HAP-1 (cell line): ENCODE data around the gene MBNL1.

Experiments used
- DNase-seq, 2 experiments: peaks; one replicate each; pipeline ENCODE4 v3.0.0-alpha.2; 2016 to 2020; ENCODE audit warnings: low spot score in 2 of 2
- H3K27me3 ChIP-seq: fragments of 250-450 bp; sonication (Bioruptor Pico); 2 replicates; pipeline ENCODE4 v1.5.1; 2020; ENCODE audit warnings: low read depth, mild to moderate bottlenecking, moderate library complexity
- H3K36me3 ChIP-seq: fragments of 250-450 bp; sonication (Bioruptor Pico); replicated peaks from 2 replicates; pipeline ENCODE4 v1.5.1; 2020; ENCODE audit warnings: mild to moderate bottlenecking
- H3K4me1 ChIP-seq: fragments of 250-450 bp; sonication (Bioruptor Pico); 2 replicates; pipeline ENCODE4 v1.5.1; 2020; ENCODE audit warnings: mild to moderate bottlenecking
- H3K4me3 ChIP-seq: fragments of 250-450 bp; sonication (Bioruptor Pico); 2 replicates; pipeline ENCODE4 v1.5.1; 2020; ENCODE audit warnings: mild to moderate bottlenecking, moderate library complexity
- H3K9me3 ChIP-seq: fragments of 250-450 bp; sonication (Bioruptor Pico); 2 replicates; pipeline ENCODE4 v1.5.1; 2020; ENCODE audit warnings: mild to moderate bottlenecking, moderate library complexity
- in situ Hi-C: fragments of 300-500 bp; cut with MboI; formaldehyde crosslinking; loops from 3 replicates; pipeline ENCODE4 v1.14.3; 2020; ENCODE audit warnings: low sequenced_read_pairs, inconsistent platforms, mixed read lengths

The MBNL1 gene

DNA sequence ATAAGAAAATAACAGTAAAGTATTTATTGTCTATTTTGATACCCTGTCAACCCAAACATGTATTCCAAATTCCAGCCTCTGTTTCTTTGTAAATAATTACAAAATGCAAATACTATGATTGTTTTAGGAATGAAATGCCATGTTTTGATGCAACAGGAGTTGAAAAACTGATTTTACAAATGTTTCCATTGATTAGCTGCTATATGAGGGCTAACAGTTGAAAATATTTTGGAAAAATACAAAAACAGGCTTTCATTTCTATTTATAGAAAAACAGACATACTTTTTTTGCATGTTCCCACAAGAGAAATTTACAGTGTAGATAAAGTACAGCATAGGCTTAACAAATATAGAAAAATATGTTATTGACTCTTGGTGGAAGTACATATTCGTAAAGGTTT is 20.0 kb downstream of the MBNL1 start:
- DNase-seq, result no peak
- Histone ChIP-seq H3K9me3 (no peaks in the 10 kb centered on the region), H3K27me3 (no peaks in the 10 kb centered on the region), H3K4me3 (no peak overlapping the region), H3K36me3 (no peaks in the 10 kb centered on the region), H3K4me1 (no peaks in the 10 kb centered on the region)
- in situ Hi-C loops, result no loop called here

DNA sequence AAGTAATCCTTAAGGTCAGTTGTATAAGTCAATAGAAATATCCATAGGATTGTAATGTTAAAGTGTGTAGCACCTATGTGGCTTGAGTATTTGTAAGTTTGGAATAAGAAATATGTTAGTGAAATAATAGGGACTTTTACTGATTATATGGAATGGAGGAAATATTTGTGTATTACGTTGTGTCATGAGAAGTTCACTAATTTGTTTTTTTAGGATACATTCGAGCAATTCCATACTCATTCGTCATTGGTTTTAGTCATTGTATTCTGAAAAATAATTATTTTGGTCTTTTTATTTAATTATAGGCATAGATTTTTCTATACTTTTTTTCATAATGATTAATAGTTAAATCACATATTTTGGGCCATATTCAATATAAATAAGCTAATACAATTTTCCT is 21.0 kb downstream of the MBNL1 start:
- H3K36me3 ChIP-seq, result no peaks in the 10 kb centered on the region

DNA sequence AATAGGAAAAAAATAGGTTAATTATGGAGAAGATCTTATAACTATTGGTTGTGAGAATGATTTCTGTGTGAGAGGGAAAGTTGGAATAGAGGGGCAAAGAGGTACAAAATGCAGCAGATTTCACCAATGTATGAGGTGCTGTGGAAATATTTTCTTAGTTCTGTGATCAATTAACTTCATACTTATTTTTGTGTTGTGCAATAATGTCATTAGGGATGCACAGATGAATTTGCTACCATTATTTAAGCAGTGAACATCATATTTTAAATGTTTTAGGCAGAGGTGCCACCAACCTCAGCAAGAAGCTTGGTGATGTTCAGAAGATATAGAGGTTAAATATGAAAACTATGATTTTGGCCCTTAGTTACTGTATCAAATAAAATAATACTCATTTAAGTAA is 21.6 kb downstream of the MBNL1 start:
- H3K9me3 ChIP-seq, result no peaks in the 10 kb centered on the region
- H3K4me3 ChIP-seq, result no peak overlapping the region
- no peaks in the 10 kb centered on the region for H3K4me1 ChIP-seq
- in situ Hi-C loops, result no loop called here
- no peaks in the 10 kb centered on the region for H3K36me3 ChIP-seq
- DNase-seq, result no peak
- no peaks in the 10 kb centered on the region for H3K27me3 ChIP-seq

More for the DNA sequence above, 21.0 kb downstream of the MBNL1 start:
- no peak for DNase-seq
- in situ Hi-C loops, result no loop called here
- no peak overlapping the region for H3K4me3 ChIP-seq
- no peaks in the 10 kb centered on the region for H3K4me1 ChIP-seq
- H3K9me3 ChIP-seq, result no peaks in the 10 kb centered on the region
- H3K27me3 ChIP-seq, result no peaks in the 10 kb centered on the region

DNA sequence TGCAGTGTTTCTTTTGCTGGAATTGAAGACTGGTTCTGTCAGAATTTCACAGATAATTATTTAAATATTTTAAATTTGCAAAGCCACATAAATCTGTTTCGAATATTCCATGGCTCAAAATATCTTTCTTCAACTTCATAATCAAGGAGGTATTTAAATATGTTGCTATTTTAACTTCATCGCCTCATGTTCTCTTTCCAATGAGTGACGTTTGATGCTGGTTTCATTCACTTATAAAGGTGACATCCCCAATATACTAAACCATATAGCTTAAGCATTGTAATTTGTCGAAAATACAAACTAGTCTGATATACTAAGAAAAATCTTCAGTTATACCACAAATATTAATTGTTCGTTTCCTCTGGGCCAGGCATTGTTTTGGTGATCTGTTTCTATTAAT is 22.5 kb downstream of the MBNL1 start:
- Histone ChIP-seq H3K9me3 (no peaks in the 10 kb centered on the region), H3K27me3 (no peaks in the 10 kb centered on the region), H3K4me1 (no peaks in the 10 kb centered on the region), H3K36me3 (no peaks in the 10 kb centered on the region), H3K4me3 (no peak overlapping the region)
- no peak for DNase-seq
- in situ Hi-C loops, result no loop called here

DNA sequence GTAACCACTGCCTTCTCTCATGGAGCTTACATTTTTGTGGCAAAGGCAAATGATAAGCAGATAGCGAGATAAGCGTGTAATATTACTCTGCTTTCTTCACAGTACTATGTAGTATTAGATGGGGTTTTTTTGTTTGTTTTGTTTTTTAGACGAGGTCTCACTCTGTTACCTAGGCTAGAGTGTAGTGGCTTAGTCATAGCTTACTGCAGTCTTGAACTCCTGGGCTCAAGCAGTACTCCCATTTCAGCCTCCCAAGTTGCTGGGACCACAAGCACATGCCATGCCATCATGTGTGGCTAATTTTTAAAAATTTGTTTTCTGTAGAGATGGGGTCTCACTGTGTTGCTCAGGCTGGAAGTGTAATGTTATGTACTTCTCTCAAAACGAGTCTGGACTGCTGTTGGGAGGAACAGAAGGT is 22.9 kb downstream of the MBNL1 start:
- Histone ChIP-seq H3K27me3 (no peaks in the 10 kb centered on the region), H3K4me3 (no peak overlapping the region), H3K9me3 (no peaks in the 10 kb centered on the region), H3K36me3 (no peaks in the 10 kb centered on the region), H3K4me1 (no peaks in the 10 kb centered on the region)
- no peak for DNase-seq
- in situ Hi-C loops, result no loop called here

DNA sequence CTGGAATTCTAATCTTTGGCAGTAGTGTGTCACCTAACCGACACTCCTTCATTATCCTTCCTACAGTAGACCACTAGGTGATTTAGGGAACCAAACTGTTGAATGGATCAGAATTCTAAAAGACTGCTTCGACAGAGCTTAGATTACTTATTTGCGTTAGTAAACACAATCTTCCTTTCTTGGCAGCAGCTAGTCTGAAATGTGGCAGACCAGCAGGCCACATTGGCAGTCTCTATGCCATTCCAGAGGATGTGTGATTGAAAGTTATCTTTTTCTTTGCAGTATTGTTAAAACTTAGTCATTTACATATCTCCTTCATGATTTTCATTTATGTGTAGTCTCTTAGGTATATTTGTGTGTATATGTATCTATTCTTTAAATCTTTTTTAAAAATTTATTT is 23.6 kb downstream of the MBNL1 start:
- DNase-seq, result no peak
- no peak overlapping the region for H3K4me3 ChIP-seq
- no peaks in the 10 kb centered on the region for H3K4me1 ChIP-seq
- no peaks in the 10 kb centered on the region for H3K27me3 ChIP-seq
- in situ Hi-C loops, result no loop called here
- no peaks in the 10 kb centered on the region for H3K9me3 ChIP-seq
- H3K36me3 ChIP-seq, result no peaks in the 10 kb centered on the region

DNA sequence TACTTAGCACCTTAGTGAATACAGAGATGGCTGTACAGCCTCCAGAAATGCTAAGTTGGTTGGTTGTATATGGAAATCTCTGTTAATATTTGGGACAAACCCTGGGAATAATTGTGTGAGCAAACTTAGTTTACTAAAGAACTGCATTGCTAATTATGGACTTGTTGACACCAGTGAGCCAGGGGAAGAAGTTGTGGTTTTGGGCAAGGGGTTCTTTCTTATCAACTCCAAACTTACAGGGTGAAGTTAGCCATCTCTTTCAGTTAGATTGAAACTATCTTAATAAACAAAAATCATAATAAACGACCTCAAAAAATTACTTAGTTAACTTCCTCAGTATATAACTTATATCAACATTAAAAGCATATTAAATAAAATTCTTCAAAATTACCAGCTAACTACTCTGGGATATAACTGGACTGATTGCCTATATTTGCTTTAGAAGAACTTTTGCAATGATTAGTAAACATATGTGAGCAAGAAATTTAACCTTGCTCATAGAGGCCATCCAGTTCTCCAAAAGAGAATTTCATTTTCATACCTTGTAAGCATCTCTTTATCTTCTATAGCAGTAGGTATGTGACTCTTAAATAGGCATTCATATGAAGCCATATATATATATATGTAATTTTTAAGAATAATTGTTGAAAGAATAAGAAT is 24.7 kb downstream of the MBNL1 start:
- Histone ChIP-seq H3K4me1 (peaks cover 6% of the 10 kb centered on the region), H3K36me3 (no peaks in the 10 kb centered on the region), H3K9me3 (no peaks in the 10 kb centered on the region), H3K27me3 (no peaks in the 10 kb centered on the region), H3K4me3 (no peak overlapping the region)
- no peak for DNase-seq
- in situ Hi-C loops, result no loop called here

DNA sequence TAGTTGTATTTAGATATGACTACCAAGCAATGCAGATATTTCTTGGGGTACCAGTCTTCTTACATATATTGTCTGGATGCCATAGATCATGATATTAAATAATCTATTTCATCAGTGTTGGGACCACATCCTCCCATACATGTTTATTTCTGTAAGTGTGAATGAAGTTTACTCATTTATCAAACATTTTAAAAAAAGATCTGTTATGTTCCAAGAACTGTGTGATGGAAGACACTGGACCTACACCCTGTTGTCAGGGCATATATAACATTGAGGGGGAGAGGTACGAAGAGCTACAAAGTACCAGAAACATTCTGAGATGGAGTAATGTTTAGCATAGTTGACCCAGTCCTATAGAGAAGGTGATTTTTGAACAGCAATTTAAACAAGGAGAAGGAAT is 26.6 kb downstream of the MBNL1 start:
- Histone ChIP-seq H3K4me3 (no peak overlapping the region), H3K27me3 (no peaks in the 10 kb centered on the region), H3K36me3 (no peaks in the 10 kb centered on the region), H3K4me1 (peaks cover 11% of the 10 kb centered on the region), H3K9me3 (no peaks in the 10 kb centered on the region)
- DNase-seq, result no peak
- in situ Hi-C loops, result no loop called here

DNA sequence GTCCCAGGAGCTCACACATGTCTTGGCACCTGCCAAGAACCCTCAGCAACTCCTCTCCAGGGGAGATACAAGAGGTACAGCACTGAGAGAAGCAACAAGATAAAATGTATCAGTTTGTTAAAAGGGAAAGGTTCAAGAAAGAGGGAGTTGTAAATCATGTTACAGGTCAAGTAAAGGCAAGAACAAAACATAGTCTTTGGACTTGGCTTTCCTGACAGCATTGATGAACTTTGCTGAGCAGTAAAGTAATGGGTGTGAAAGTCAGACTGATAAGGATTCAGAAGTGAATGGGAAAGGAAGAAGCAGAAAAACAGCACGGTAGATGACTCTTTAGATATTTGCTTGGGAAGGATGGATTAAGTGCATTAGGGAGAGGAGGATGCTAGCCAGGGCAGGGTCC is 27.1 kb downstream of the MBNL1 start:
- Histone ChIP-seq H3K9me3 (no peaks in the 10 kb centered on the region), H3K36me3 (no peaks in the 10 kb centered on the region), H3K4me3 (no peak overlapping the region), H3K4me1 (peaks cover 13% of the 10 kb centered on the region), H3K27me3 (no peaks in the 10 kb centered on the region)
- no peak for DNase-seq
- in situ Hi-C loops, result no loop called here

DNA sequence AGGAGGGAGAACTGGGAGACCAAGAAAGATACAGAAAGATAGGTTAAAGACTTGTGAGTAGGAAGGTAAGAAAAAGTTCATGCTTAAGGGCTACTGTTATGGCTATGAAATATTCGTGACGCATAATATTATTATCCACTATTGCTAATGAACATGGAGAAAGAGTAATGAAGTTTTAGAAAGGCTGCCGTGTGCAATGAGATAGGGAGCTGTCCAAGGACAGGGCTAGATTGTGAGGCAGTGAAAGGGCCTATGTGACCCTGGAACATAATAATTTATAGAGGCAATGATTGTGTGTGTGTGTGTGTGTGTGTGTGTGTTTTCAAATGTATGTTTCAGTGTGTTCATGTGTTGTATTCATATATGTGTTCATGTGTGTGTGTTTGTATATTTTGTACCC is 27.7 kb downstream of the MBNL1 start:
- no peaks in the 10 kb centered on the region for H3K36me3 ChIP-seq
- H3K27me3 ChIP-seq, result no peaks in the 10 kb centered on the region
- in situ Hi-C loops, result no loop called here
- no peak overlapping the region for H3K4me3 ChIP-seq
- peaks cover 16% of the 10 kb centered on the region for H3K4me1 ChIP-seq
- no peak for DNase-seq
- no peaks in the 10 kb centered on the region for H3K9me3 ChIP-seq

DNA sequence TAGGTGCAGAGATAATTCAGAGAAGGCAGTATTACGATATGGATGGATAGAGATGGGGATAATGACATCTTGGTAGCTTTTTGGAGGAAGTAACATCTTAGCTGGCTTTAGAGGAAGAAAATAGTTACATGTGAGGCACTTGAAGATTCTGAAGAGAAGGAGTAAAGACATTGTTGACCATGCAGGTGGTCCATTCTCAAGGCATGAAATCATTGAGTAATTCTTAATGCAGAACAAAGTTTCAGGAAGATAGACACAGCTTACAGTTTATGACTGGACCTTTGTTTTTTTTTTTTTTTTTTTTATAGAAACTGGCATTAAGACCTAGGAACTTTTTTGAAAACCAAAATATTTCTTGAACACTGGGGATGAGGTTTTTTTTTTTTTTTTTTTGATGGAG is 28.2 kb downstream of the MBNL1 start:
- H3K4me1 ChIP-seq, result peaks cover 18% of the 10 kb centered on the region
- no peak for DNase-seq
- H3K4me3 ChIP-seq, result no peak overlapping the region
- H3K9me3 ChIP-seq, result no peaks in the 10 kb centered on the region
- H3K27me3 ChIP-seq, result no peaks in the 10 kb centered on the region
- in situ Hi-C loops, result no loop called here
- H3K36me3 ChIP-seq, result no peaks in the 10 kb centered on the region

DNA sequence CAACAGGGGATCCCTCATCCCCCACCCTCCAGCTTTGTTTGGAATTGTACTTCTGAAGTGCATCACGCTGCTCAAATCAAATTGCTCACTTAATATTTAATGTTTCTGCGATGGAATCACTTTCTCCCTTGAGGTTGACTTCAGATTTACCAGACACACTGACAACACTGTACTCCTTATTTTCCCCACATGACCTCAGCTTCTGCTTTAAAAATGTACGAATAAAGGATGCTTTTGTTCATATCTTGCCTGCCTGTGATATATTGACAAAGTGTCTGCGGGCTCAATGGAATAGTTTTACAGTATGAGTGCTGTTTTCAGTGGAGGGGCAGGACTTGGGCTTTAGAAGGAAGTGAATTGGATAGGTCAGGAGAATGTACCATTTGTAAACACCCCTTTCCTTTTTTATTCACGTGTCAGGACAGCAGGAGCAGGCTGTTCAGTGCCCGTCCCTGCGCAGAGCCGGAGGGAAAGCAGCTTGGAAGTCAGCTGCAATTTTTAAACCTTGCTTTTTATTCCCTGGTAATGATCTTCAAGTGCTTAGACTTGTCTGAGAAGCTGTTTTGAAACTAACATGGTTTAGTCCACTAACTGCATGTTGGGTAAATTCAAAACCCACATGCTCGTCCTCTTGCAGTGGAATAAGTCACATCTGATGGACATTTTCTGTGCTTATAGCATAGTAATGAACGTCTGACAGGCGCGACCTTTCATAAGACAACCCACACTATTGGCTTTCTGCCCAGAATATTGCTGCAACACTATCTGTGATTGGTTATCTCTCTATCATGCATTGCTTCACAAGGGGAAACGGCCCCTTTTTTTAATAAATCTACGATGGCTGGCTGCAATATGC is 29.9 kb downstream of the MBNL1 start:
- DNase-seq, result peak; percentile 74 to 93
- in situ Hi-C loops, result no loop called here
- Histone ChIP-seq H3K9me3 (no peaks in the 10 kb centered on the region), H3K4me1 (peaks cover 31% of the 10 kb centered on the region), H3K27me3 (no peaks in the 10 kb centered on the region), H3K36me3 (no peaks in the 10 kb centered on the region), H3K4me3 (peak overlapping the region; percentile 35)

DNA sequence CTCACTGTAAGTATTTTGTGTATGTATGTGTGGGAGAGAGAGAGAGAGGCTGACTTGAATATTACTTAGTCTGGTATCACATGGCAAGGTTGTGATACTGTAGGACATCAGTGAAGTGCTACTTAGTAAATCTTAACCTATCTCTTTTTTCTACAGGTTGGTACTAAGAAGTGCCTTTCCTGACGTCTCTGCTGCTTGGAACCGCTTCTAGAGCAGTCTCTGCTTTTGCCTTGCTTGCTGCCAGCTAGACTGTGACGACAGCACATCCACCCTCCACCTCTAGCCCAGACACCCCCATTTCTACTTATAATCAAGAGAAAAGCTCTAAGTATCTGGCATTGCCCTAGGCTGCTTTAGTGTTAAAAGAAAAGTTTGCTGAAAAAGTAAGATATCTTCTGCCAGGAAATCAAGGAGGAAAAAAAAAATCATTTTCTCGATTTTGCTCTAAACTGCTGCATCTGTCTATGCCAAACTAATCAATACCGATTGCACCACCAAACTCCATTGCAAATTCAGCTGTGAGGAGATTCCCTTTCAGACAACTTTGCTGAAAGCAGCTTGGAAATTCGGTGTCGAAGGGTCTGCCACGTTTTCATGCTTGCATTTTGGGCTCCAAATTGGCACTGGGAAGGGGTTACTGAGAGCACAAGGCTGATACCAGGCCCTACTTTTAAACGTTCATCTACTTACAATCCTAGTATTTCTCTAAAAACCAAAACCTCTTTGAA is 30.7 kb downstream of the MBNL1 start:
- H3K4me1 ChIP-seq, result peaks cover 38% of the 10 kb centered on the region
- H3K36me3 ChIP-seq, result no peaks in the 10 kb centered on the region
- in situ Hi-C loops, result no loop called here
- no peaks in the 10 kb centered on the region for H3K27me3 ChIP-seq
- no peak for DNase-seq
- H3K9me3 ChIP-seq, result no peaks in the 10 kb centered on the region
- H3K4me3 ChIP-seq, result peak overlapping the region; percentile 35
